Omental fat pad (tissue), 4 donors: ENCODE measurements around the gene SALL4. TPM values are rescaled to one million over a fixed set of nuclear protein-coding genes. Genes with fewer than 3 reads are reported as not detected.

Experiments
- ATAC-seq: fragments of 150-250 bp; one replicate; pipeline ENCODE4 v1.9.1; 2016; ENCODE audit warnings: mild to moderate bottlenecking, moderate library complexity; ENCODE audit not compliant: low FRiP score
- DNase-seq: peaks from one replicate; pipeline ENCODE4 v3.0.0-alpha.2; 2019; ENCODE audit warnings: low spot score
- total RNA-seq, 4 donors: library from RNA; depleted of rRNA; stranded (reverse); fragments of >200 nt; gene quantifications; one replicate each; pipeline ENCODE4 v1.1.0, GENCODE V29; 2016
- TF ChIP-seq, protein P1 (sequence below), 3 donors: fragments of 450-650 bp; IDR thresholded peaks; one replicate each; pipeline ENCODE4 v1.5.1; 2016 to 2017; ENCODE audit warnings: antibody characterized with exemption in 3 of 3, mild to moderate bottlenecking in 3 of 3, moderate library complexity in 2 of 3

SALL4 gene
- total RNA-seq, 4 donors from 2014 or later: 0.09 to 0.24 (median 0.19) TPM; not detected in 1

- TF ChIP-seq, protein P1, sequence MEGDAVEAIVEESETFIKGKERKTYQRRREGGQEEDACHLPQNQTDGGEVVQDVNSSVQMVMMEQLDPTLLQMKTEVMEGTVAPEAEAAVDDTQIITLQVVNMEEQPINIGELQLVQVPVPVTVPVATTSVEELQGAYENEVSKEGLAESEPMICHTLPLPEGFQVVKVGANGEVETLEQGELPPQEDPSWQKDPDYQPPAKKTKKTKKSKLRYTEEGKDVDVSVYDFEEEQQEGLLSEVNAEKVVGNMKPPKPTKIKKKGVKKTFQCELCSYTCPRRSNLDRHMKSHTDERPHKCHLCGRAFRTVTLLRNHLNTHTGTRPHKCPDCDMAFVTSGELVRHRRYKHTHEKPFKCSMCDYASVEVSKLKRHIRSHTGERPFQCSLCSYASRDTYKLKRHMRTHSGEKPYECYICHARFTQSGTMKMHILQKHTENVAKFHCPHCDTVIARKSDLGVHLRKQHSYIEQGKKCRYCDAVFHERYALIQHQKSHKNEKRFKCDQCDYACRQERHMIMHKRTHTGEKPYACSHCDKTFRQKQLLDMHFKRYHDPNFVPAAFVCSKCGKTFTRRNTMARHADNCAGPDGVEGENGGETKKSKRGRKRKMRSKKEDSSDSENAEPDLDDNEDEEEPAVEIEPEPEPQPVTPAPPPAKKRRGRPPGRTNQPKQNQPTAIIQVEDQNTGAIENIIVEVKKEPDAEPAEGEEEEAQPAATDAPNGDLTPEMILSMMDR (IDR thresholded peaks at IDR 0.05): no peak
- no peak for ATAC-seq
- DNase-seq: no peak
Measured at GRCh38 chr20:51812861-51813260, 10.5 kb upstream of the SALL4 start.

GRCh38 chr20:51811514-51812128, 9.3 kb upstream of the SALL4 start:
- ATAC-seq (no peak), DNase-seq (no peak)
- TF ChIP-seq, protein P1 (IDR thresholded peaks at IDR 0.05): no peak

- DNase-seq: no peak
- TF ChIP-seq, protein P1 (IDR thresholded peaks at IDR 0.05): no peak
- ATAC-seq: no peak
Measured at GRCh38 chr20:51811042-51811355, 8.7 kb upstream of the SALL4 start.

DNA sequence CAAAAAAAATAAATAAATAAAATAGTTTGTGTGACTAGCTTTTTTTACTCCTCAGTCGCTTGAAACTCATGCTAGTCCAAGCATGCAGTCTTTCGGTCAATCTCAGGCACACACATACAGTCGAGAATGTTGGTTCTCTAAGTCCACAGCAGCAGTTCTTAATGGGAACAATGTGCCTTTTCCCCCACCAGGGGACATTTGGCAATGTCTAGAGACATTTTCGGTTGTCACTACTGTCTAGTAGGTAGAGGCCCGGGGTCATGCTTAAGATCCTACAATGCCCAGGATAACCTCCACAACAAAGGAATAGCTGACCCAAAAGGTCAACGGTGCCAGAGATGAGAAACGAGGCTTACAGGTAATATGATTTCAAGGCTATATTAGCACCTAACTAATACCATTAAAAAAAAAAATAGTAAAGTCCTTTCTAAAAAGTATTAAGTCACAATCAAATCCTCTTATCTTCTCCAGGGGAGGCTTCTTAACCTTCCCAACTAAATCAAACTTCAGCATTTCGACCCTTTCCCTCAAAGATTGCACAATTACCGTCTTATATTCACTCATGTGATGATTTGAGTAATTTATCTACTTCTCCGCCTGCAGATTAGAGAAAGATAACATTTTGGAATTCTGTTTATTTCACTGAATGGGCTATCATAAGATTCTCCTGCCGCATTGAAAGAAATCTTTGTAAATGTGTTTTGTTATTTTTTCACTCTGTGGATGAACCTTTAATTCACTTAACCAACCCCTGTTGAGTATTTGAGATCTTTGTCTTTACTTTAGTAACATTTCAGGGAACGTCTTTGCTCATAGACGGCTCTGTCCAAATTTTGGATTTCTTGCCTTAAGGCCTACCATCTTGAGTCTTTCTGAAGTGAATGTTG, 8.1 kb upstream of the SALL4 start:
- TF ChIP-seq, protein P1 (IDR thresholded peaks at IDR 0.05): no peak
- DNase-seq: no peak
- ATAC-seq: no peak

DNA sequence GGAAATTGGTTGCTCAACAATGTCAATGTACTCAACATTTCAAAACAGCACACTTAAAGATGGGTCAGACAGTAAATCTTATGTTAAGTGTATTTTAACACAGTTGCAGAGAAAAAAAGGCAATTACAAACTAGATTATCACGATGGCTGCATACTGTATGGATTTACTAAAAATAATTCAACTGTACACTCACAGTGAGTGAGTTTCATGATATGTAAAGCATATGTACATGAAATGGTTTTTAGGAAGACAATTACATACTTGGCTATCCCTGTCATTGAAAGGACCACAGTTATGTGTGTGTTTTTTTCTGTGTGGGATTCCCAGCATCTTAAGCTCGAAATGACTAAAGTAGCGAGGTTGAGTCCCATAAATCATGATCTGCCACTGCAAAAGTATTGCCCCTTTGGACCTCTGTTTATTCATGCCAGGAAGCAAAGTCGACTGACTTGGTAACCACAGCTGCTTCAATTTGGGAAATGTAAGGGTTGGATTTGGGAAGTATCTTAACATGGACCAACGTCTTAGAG, 5.5 kb upstream of the SALL4 start:
- ATAC-seq: no peak
- TF ChIP-seq, protein P1 (IDR thresholded peaks at IDR 0.05): no peak
- DNase-seq: no peak

GRCh38 chr20:51804754-51805153, 2.4 kb upstream of the SALL4 start:
- TF ChIP-seq, protein P1 (IDR thresholded peaks at IDR 0.05): no peak
- no peak for ATAC-seq
- DNase-seq: no peak
